ENCODE measurements around the gene ADRB1. TPM values are rescaled to one million over a fixed set of nuclear protein-coding genes. Genes with fewer than 3 reads are reported as not detected.

The ADRB1 gene
- total RNA-seq, 2 donors from 2014 or later = 32.8 to 49.8 TPM

- Histone ChIP-seq H3K4me3 (no peak overlapping the region), H3K36me3 (no peaks in the 10 kb centered on the region), H3K27me3 (no peaks in the 10 kb centered on the region), H3K9me3 (no peaks in the 10 kb centered on the region), H3K4me1 (peaks cover 0 to 19% of the 10 kb centered on the region in 2 donors), H3K27ac (peak overlapping the region in 1 of 2 donors; percentile 61)
- TF ChIP-seq CTCF (IDR thresholded peaks at IDR 0.05) = no peak
- DNase-seq (ENCODE audit: low spot score) = no peak
Measured at GRCh38 chr10:114058297-114058696, 14.6 kb downstream of the ADRB1 start.

GRCh38 chr10:114059561-114059960, 15.9 kb downstream of the ADRB1 start:
- H3K4me3 ChIP-seq = no peak overlapping the region
- H3K4me1 ChIP-seq = peaks cover 0 to 32% of the 10 kb centered on the region in 2 donors
- no peaks in the 10 kb centered on the region for H3K36me3 ChIP-seq
- TF ChIP-seq CTCF (IDR thresholded peaks at IDR 0.05) = no peak
- H3K9me3 ChIP-seq = no peaks in the 10 kb centered on the region
- H3K27me3 ChIP-seq = no peaks in the 10 kb centered on the region
- peak overlapping the region in 1 of 2 donors; percentile 61 for H3K27ac ChIP-seq
- DNase-seq (ENCODE audit: low spot score) = no peak

GRCh38 chr10:114060456-114060855, 16.8 kb downstream of the ADRB1 start:
- H3K27ac ChIP-seq = no peak overlapping the region
- DNase-seq (ENCODE audit: low spot score) = no peak
- TF ChIP-seq CTCF (IDR thresholded peaks at IDR 0.05) = no peak
- no peak overlapping the region for H3K4me3 ChIP-seq
- peaks cover 0 to 40% of the 10 kb centered on the region in 2 donors for H3K4me1 ChIP-seq
- no peaks in the 10 kb centered on the region for H3K9me3 ChIP-seq
- no peaks in the 10 kb centered on the region for H3K27me3 ChIP-seq
- no peaks in the 10 kb centered on the region for H3K36me3 ChIP-seq

- peaks cover 0 to 43% of the 10 kb centered on the region in 2 donors for H3K4me1 ChIP-seq
- no peak overlapping the region for H3K27ac ChIP-seq
- no peak for TF ChIP-seq CTCF (IDR thresholded peaks at IDR 0.05)
Measured at GRCh38 chr10:114061148-114061547, 17.5 kb downstream of the ADRB1 start.

GRCh38 chr10:114061789-114062188, 18.1 kb downstream of the ADRB1 start:
- DNase-seq (ENCODE audit: low spot score) = no peak
- no peak for TF ChIP-seq CTCF (IDR thresholded peaks at IDR 0.05)
- H3K36me3 ChIP-seq = no peaks in the 10 kb centered on the region
- H3K27ac ChIP-seq = peak overlapping the region in 1 of 2 donors; percentile 81
- no peaks in the 10 kb centered on the region for H3K27me3 ChIP-seq
- peaks cover 0 to 48% of the 10 kb centered on the region in 2 donors for H3K4me1 ChIP-seq
- H3K4me3 ChIP-seq = no peak overlapping the region
- no peaks in the 10 kb centered on the region for H3K9me3 ChIP-seq

More at GRCh38 chr10:114061148-114061547, 17.5 kb downstream of the ADRB1 start:
- DNase-seq (ENCODE audit: low spot score) = no peak
- Histone ChIP-seq H3K27me3 (no peaks in the 10 kb centered on the region), H3K9me3 (no peaks in the 10 kb centered on the region), H3K4me3 (no peak overlapping the region), H3K36me3 (no peaks in the 10 kb centered on the region)
